Measurements from ENCODE around the gene SMTNL2.
"Not testable (repeated sequence)": the region's sequence is repeated elsewhere in the genome, so short reads cannot be mapped to it uniquely, and the experiment has no call there.

SMTNL2 gene

GRCh38 chr17:4604111-4604644 lies 19.8 kb downstream of the SMTNL2 start:
- TF ChIP-seq ZNF274 (IDR thresholded peaks at IDR 0.05; ENCODE audit: low read depth, low read length), result no peak
- H3K4me3 ChIP-seq (ENCODE audit: low read length), result no peak overlapping the region

GRCh38 chr17:4604736-4605135 lies 20.4 kb downstream of the SMTNL2 start:
- not testable (repeated sequence) for H3K4me3 ChIP-seq (ENCODE audit: low read length)

DNA sequence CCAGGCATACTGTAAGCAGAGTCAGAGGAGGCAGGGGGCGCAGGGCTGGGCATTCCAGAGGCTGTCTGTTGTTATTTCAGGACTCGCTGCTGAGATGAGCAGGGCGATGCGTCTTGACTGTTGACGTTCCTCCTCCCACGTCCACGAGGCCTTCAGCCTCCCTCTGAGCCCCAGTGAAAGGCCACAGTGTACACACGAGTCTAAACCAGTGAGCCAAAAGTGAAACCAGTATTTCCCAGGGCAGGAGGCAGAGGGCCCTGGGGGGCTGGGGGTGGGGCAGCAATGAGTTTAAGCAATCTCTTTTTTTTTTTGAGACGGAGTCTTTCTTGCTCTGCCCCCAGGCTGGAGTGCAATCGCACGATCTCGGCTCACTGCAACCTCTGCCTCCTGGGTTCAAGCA lies 21.5 kb downstream of the SMTNL2 start:
- no peak for TF ChIP-seq ZNF274 (IDR thresholded peaks at IDR 0.05; ENCODE audit: low read depth, low read length)
- no peak overlapping the region for H3K4me3 ChIP-seq (ENCODE audit: low read length)

- H3K4me3 ChIP-seq (ENCODE audit: low read length), result no peak overlapping the region
- no peak for TF ChIP-seq ZNF274 (IDR thresholded peaks at IDR 0.05; ENCODE audit: low read depth, low read length)
Measured at GRCh38 chr17:4607261-4607741, 23.0 kb downstream of the SMTNL2 start.

DNA sequence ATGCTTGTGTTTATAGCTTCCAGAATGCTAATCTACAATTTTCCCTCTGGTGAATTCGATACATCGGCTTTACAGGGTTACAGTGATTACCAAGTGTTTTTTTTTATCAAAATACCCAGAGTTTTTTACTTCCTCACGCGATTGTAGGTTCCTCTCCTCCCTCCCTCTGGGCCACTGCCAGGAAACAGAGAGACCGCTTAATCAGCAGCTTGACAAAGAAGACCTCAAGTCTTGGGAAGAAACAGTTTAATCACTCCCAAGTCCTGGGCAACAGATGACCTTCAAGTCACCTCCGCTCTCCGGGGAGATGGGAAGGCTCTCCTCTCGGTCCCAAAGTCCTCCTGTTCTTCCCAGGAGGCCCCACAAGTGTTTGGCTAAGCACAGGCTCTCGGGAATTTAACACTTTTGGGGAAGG lies 23.5 kb downstream of the SMTNL2 start:
- no peak for TF ChIP-seq ZNF274 (IDR thresholded peaks at IDR 0.05; ENCODE audit: low read depth, low read length)
- H3K4me3 ChIP-seq (ENCODE audit: low read length), result no peak overlapping the region

DNA sequence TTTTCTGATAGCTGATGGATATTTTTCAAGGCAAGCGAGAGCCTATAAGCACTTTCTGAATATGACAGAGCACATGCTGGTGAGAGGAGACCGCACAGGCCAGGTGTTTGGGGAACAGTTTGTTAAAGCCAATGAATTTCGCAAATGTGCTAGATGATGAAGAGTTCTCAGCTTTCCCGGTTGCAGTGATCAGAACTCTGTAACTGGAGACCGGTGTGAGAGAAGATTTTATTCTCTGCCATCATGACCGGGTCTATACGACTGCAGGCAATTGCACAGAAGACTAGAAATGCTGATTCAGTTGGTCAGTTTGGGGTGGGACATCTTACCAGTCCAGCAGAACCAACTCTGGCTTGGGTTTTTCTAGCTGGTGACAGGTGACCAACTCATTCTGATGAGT lies 25.4 kb downstream of the SMTNL2 start:
- no peak overlapping the region for H3K4me3 ChIP-seq (ENCODE audit: low read length)
- no peak for TF ChIP-seq ZNF274 (IDR thresholded peaks at IDR 0.05; ENCODE audit: low read depth, low read length)

- no peak for TF ChIP-seq ZNF274 (IDR thresholded peaks at IDR 0.05; ENCODE audit: low read depth, low read length)
- no peak overlapping the region for H3K4me3 ChIP-seq (ENCODE audit: low read length)
Measured at GRCh38 chr17:4610162-4610561, 25.8 kb downstream of the SMTNL2 start.

DNA sequence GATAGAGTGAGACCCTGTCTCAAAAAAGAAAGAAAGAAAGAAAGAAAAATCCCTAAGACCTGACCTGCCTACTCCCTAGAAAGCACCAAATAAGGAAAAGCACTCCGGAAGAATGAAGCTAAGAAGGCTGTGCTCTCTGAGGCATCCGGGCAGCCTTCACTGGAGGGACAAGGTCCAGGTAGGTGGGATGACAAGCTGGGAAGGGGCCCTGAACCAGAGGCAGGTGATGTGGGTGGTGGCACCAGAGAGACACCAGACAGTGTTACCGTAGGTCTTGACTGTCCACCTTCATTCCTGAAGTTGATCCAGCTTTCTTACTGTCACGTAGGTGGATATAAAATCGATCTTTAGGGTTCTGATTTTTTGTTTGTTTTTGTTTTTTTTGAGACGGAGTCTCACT lies 26.3 kb downstream of the SMTNL2 start:
- H3K4me3 ChIP-seq (ENCODE audit: low read length), result no peak overlapping the region
- no peak for TF ChIP-seq ZNF274 (IDR thresholded peaks at IDR 0.05; ENCODE audit: low read depth, low read length)

- no peak for TF ChIP-seq ZNF274 (IDR thresholded peaks at IDR 0.05; ENCODE audit: low read depth, low read length)
- no peak overlapping the region for H3K4me3 ChIP-seq (ENCODE audit: low read length)
Measured at GRCh38 chr17:4616476-4616875, 32.1 kb downstream of the SMTNL2 start.

DNA sequence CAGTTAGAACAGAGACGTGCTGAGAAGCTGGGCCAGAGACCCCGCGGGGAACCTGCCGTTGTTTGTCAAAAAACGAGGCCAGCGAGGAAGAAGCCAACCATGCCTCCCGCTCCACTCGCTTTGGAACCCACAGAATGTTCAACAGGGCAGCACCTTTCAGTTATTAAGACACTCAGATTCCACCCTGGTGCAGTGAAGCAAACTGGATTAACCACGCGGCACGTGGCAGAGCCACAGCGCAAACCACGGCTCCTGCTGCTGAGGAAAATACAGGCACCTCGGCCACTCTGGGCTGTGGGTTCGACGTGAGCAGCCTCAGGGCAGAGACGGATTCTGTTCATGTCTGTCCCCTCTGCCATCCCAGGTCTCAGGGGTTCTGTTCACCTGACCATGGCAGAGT lies 32.8 kb downstream of the SMTNL2 start:
- TF ChIP-seq ZNF274 (IDR thresholded peaks at IDR 0.05; ENCODE audit: low read depth, low read length), result no peak
- no peak overlapping the region for H3K4me3 ChIP-seq (ENCODE audit: low read length)

GRCh38 chr17:4617590-4618351 lies 33.4 kb downstream of the SMTNL2 start:
- H3K4me3 ChIP-seq (ENCODE audit: low read length), result no peak overlapping the region
- TF ChIP-seq ZNF274 (IDR thresholded peaks at IDR 0.05; ENCODE audit: low read depth, low read length), result no peak

GRCh38 chr17:4620531-4621101 lies 36.3 kb downstream of the SMTNL2 start:
- TF ChIP-seq ZNF274 (IDR thresholded peaks at IDR 0.05; ENCODE audit: low read depth, low read length), result no peak
- no peak overlapping the region for H3K4me3 ChIP-seq (ENCODE audit: low read length)

DNA sequence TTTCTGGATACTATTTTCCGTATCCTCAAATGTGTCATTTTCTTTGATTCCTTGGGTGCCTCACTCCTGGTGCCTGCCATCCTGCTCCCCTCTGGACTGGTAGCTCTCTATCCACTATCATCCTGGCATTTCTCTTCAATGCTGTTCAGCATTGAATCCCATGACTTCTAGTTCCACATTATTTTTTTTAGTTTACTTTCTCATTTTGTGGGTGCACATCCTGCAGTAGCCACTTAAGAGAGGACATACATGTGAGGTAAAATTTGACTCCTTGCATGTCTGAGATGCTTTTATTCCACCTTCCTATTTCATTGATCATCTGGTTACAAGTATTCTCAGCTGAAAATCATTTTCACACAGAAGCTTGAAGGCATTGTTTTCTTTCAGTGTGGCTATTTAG lies 38.0 kb downstream of the SMTNL2 start:
- H3K4me3 ChIP-seq (ENCODE audit: low read length), result no peak overlapping the region
- TF ChIP-seq ZNF274 (IDR thresholded peaks at IDR 0.05; ENCODE audit: low read depth, low read length), result no peak

DNA sequence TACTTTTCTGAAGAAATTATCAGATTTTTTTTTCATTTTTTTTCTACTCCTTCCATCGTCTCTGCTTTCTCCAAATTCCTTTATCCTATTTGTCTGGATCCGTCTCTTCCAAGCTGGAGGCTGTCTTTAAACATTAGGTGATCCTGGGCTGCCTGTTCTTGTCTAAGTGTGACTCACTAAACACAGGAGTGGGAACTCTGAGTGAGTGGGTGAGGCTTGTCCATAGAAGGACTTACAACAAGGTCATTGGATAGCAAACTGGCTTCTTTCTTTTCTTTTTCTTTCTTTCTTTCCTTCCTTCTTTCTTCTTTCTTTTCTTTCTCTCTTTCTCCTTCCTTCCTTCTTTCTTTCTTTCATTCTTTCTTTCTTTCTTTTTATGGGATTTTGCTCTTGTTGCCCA lies 38.9 kb downstream of the SMTNL2 start:
- TF ChIP-seq ZNF274 (IDR thresholded peaks at IDR 0.05; ENCODE audit: low read depth, low read length), result no peak
- no peak overlapping the region for H3K4me3 ChIP-seq (ENCODE audit: low read length)

GRCh38 chr17:4624451-4624911 lies 40.2 kb downstream of the SMTNL2 start:
- not testable (repeated sequence) for H3K4me3 ChIP-seq (ENCODE audit: low read length)

Data from GM08714 (cell line).